Activated CD8-positive, alpha-beta memory T cell treated with anti-CD3 and anti-CD28 coated beads, Interleukin-2, amount 50 U/mL, for 24 hours (primary cell): ENCODE results near the gene BRWD1.

ENCODE experiments used
- DNase-seq: peaks from one replicate; pipeline ENCODE4 v3.0.0-alpha.2; 2020; ENCODE audit errors: extremely low read depth

Gene BRWD1

GRCh38 chr21:39134288-39134810 lies 179.1 kb downstream of the BRWD1 start:
- DNase-seq = no peak
